CD14-positive monocyte (primary cell): ENCODE data around the gene MGLL. TPM values are rescaled to one million over a fixed set of nuclear protein-coding genes. Genes with fewer than 3 reads are reported as not detected.

Experiments used
- DNase-seq, 3 donors: peaks; one replicate each; pipeline ENCODE4 v3.0.0-alpha.2; 2011 to 2022
- H2AFZ ChIP-seq: 2 replicates; pipeline ENCODE4 v1.6.0; 2012; ENCODE audit warnings: mild to moderate bottlenecking, low read depth, low read length, inconsistent platforms; ENCODE audit not compliant: insufficient read depth, poor library complexity, severe bottlenecking
- H3K27ac ChIP-seq, 2 donors: 1 replicate in 1 of 2; 2 replicates in 1 of 2; pipeline ENCODE4 v1.5.1; 2012 to 2013; ENCODE audit warnings: low read length in 2 of 2, control low read depth in 1 of 2, inconsistent platforms in 1 of 2, low read depth in 1 of 2, mild to moderate bottlenecking in 1 of 2
- H3K27me3 ChIP-seq, 2 donors: one replicate each; pipeline versions ENCODE4 v1.6.0 to v1.6.1; 2011 to 2013; ENCODE audit warnings: low read length in 2 of 2; ENCODE audit not compliant: control insufficient read depth in 2 of 2, insufficient read depth in 2 of 2
- H3K36me3 ChIP-seq, 2 donors: replicated peaks in 1 of 2; 1 replicate in 1 of 2; 2 replicates in 1 of 2; pipeline versions ENCODE4 v1.5.1 to v1.6.1; 2012 to 2013; ENCODE audit warnings: low read length in 2 of 2, control low read depth in 1 of 2, inconsistent platforms in 1 of 2, mild to moderate bottlenecking in 1 of 2; ENCODE audit not compliant: insufficient read depth in 2 of 2, control insufficient read depth in 1 of 2
- H3K4me1 ChIP-seq, 2 donors: 1 replicate in 1 of 2; 2 replicates in 1 of 2; pipeline versions ENCODE4 v1.5.1 to v1.6.1; 2012 to 2013; ENCODE audit warnings: low read length in 2 of 2, control low read depth in 1 of 2, inconsistent platforms in 1 of 2, mild to moderate bottlenecking in 1 of 2, moderate library complexity in 1 of 2; ENCODE audit not compliant: insufficient read depth in 2 of 2, control insufficient read depth in 1 of 2
- H3K4me2 ChIP-seq: replicated peaks from 2 replicates; pipeline ENCODE3; 2012; ENCODE audit warnings: low read length, moderate library complexity, mild to moderate bottlenecking; ENCODE audit not compliant: poor library complexity, severe bottlenecking; ENCODE audit errors: extremely low read depth
- H3K4me3 ChIP-seq, 3 experiments: fragments of 200-600 bp in 1 of 3; sonication (generic) in 1 of 3; replicated peaks in 1 of 3; 1 replicate in 2 of 3; 2 replicates in 1 of 3; pipeline ENCODE4 v1.5.1; 2011 to 2013; ENCODE audit warnings: low read length in 3 of 3, mild to moderate bottlenecking in 3 of 3, control low read depth in 2 of 3, low read depth in 2 of 3, inconsistent platforms in 1 of 3, moderate library complexity in 1 of 3
- H3K79me2 ChIP-seq: 2 replicates; pipeline ENCODE4 v1.6.0; 2012; ENCODE audit warnings: mild to moderate bottlenecking, control low read depth, inconsistent platforms, low read length, moderate library complexity; ENCODE audit not compliant: insufficient read depth
- H3K9ac ChIP-seq: 2 replicates; pipeline ENCODE4 v1.6.0; 2017; ENCODE audit warnings: low read length, mild to moderate bottlenecking; ENCODE audit not compliant: insufficient read depth, poor library complexity, severe bottlenecking
- H3K9me3 ChIP-seq, 2 donors: replicated peaks in 1 of 2; 1 replicate in 1 of 2; 2 replicates in 1 of 2; pipeline versions ENCODE4 v1.5.1 to v1.6.1; 2012 to 2013; ENCODE audit warnings: low read length in 2 of 2, control low read depth in 1 of 2; ENCODE audit not compliant: control insufficient read depth in 1 of 2, insufficient read depth in 1 of 2
- H4K20me1 ChIP-seq: 2 replicates; pipeline ENCODE4 v1.6.0; 2012; ENCODE audit warnings: mild to moderate bottlenecking, low read length, control low read depth, moderate library complexity; ENCODE audit not compliant: insufficient read depth
- H3K27ac Mint-ChIP-seq, 7 donors: one replicate each; pipeline ENCODE4 v1.8.0; 2020; ENCODE audit warnings: mild to moderate bottlenecking in 7 of 7, mixed read lengths in 7 of 7, moderate library complexity in 6 of 7, inconsistent platforms in 2 of 7
- H3K27me3 Mint-ChIP-seq, 3 donors: one replicate each; pipeline ENCODE4 v1.8.0; 2021 to 2022; ENCODE audit warnings: low read depth in 3 of 3, mild to moderate bottlenecking in 3 of 3, mixed read lengths in 3 of 3, moderate library complexity in 3 of 3, inconsistent platforms in 1 of 3
- H3K36me3 Mint-ChIP-seq, 2 donors: one replicate each; pipeline ENCODE4 v1.8.0; 2020; ENCODE audit warnings: mixed read lengths in 2 of 2, inconsistent platforms in 1 of 2, mild to moderate bottlenecking in 1 of 2
- H3K4me1 Mint-ChIP-seq: one replicate; pipeline ENCODE4 v1.8.0; 2020; ENCODE audit warnings: mild to moderate bottlenecking, mixed read lengths
- H3K4me3 Mint-ChIP-seq, 2 donors: one replicate each; pipeline ENCODE4 v1.8.0; 2020; ENCODE audit warnings: mild to moderate bottlenecking in 2 of 2, mixed read lengths in 2 of 2, moderate library complexity in 1 of 2
- H3K9me3 Mint-ChIP-seq, 7 donors: one replicate each; pipeline ENCODE4 v1.8.0; 2020 to 2022; ENCODE audit warnings: mixed read lengths in 7 of 7, mild to moderate bottlenecking in 6 of 7, moderate library complexity in 6 of 7, inconsistent platforms in 2 of 7
- WGBS: methylation state at CpG from one replicate; pipeline ENCODE4 v1.1.5; 2013; ENCODE audit warnings: missing lambda C conversion rate; ENCODE audit not compliant: insufficient coverage; 5-methylcytosine and 5-hydroxymethylcytosine counted together
- intact Hi-C, 2 donors: fragments of 100-400 bp; cut with micrococcal nuclease; formaldehyde crosslinking; loops; one replicate each; pipeline versions ENCODE4 v1.15.0 to v1.15.1; 2023
- polyA plus RNA-seq, 3 donors: library from polyadenylated mRNA; depleted of rRNA in 1 of 3; unstranded in 2 of 3; stranded (reverse) in 1 of 3; fragments of 300-500 nt in 2 of 3; fragments of >200 nt in 1 of 3; fragmentation: Illumina TruSeq in 2 of 3; gene quantifications; 1 replicate in 2 of 3; 2 replicates in 1 of 3; pipeline ENCODE4 v1.2.3, GENCODE V29; 2012 to 2021
- TF ChIP-seq, protein P1 (sequence below): fragments of 200-600 bp; IDR thresholded peaks from one replicate; pipeline ENCODE4 v1.8.0; 2022; ENCODE audit warnings: antibody characterized with exemption, mild to moderate bottlenecking

Gene MGLL
- polyA plus RNA-seq, 3 donors, result 4.4 to 10.0 (median 6.4) TPM

GRCh38 chr3:127801731-127802313, 20.5 kb downstream of the MGLL start:
- Histone ChIP-seq H3K27me3 (no peaks in the 10 kb centered on the region), H4K20me1 (no peaks in the 10 kb centered on the region), H2AFZ (no peak overlapping the region), H3K9ac (no peak overlapping the region), H3K9me3 (no peaks in the 10 kb centered on the region), H3K79me2 (no peaks in the 10 kb centered on the region), H3K4me2 (no peak overlapping the region), H3K4me3 (no peak overlapping the region), H3K4me1 (peaks cover 4 to 12% of the 10 kb centered on the region in 2 donors), H3K36me3 (no peaks in the 10 kb centered on the region), H3K27ac (no peak overlapping the region)
- H3K4me3 Mint-ChIP-seq, result no peak overlapping the region
- H3K27ac Mint-ChIP-seq, result no peak overlapping the region
- intact Hi-C loops, result no loop called here
- no peak for DNase-seq
- TF ChIP-seq, protein P1, sequence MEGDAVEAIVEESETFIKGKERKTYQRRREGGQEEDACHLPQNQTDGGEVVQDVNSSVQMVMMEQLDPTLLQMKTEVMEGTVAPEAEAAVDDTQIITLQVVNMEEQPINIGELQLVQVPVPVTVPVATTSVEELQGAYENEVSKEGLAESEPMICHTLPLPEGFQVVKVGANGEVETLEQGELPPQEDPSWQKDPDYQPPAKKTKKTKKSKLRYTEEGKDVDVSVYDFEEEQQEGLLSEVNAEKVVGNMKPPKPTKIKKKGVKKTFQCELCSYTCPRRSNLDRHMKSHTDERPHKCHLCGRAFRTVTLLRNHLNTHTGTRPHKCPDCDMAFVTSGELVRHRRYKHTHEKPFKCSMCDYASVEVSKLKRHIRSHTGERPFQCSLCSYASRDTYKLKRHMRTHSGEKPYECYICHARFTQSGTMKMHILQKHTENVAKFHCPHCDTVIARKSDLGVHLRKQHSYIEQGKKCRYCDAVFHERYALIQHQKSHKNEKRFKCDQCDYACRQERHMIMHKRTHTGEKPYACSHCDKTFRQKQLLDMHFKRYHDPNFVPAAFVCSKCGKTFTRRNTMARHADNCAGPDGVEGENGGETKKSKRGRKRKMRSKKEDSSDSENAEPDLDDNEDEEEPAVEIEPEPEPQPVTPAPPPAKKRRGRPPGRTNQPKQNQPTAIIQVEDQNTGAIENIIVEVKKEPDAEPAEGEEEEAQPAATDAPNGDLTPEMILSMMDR, result no peak
- WGBS, result no CpG with 5 or more reads among the region's 3 CpGs
- H3K36me3 Mint-ChIP-seq, result peaks cover 0 to 3% of the 10 kb centered on the region in 2 donors
- H3K27me3 Mint-ChIP-seq, result no peaks in the 10 kb centered on the region
- H3K4me1 Mint-ChIP-seq, result peaks cover 15% of the 10 kb centered on the region
- H3K9me3 Mint-ChIP-seq, result no peaks in the 10 kb centered on the region

DNA sequence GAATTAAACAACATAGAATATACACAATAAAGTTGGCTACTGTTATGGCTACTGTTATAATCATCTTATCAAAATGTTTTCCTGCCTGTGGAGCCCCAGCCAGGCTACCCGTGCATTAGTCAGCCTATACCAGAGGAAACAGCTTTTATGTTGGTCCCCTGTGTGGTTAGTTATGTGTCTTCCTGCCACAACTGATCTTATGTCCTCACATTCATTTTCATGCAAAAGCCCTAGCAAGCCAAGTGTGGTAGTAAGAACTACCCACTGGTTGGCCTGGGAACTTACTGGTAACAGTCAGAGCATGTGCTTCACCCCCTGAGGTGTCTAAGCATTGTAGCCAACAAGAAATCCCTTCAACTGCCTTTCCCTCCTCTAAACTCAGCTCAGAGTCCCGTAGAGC, 21.8 kb downstream of the MGLL start:
- no peak overlapping the region for H3K9ac ChIP-seq
- H3K4me1 ChIP-seq, result peaks cover 4 to 12% of the 10 kb centered on the region in 2 donors
- H3K27me3 ChIP-seq, result no peaks in the 10 kb centered on the region
- no peak overlapping the region for H3K4me3 ChIP-seq
- peak overlapping the region; percentile 37 for H2AFZ ChIP-seq
- H3K36me3 Mint-ChIP-seq, result peaks cover 0 to 1% of the 10 kb centered on the region in 2 donors
- no peaks in the 10 kb centered on the region for H3K36me3 ChIP-seq
- TF ChIP-seq, protein P1, result no peak
- peak in 1 of 3 donors; percentile 32 for DNase-seq
- H3K4me2 ChIP-seq, result no peak overlapping the region
- H3K27ac ChIP-seq, result no peak overlapping the region
- no peaks in the 10 kb centered on the region for H3K27me3 Mint-ChIP-seq
- peak overlapping the region in 2 of 7 donors; percentile 80 to 85 for H3K27ac Mint-ChIP-seq
- no peaks in the 10 kb centered on the region for H4K20me1 ChIP-seq
- H3K4me1 Mint-ChIP-seq, result peaks cover 19% of the 10 kb centered on the region
- intact Hi-C loops, result no loop called here
- H3K9me3 Mint-ChIP-seq, result no peaks in the 10 kb centered on the region
- no peak overlapping the region for H3K4me3 Mint-ChIP-seq
- no peaks in the 10 kb centered on the region for H3K79me2 ChIP-seq
- WGBS, result no CpG with 5 or more reads among the region's 2 CpGs
- no peaks in the 10 kb centered on the region for H3K9me3 ChIP-seq
